Esophagus muscularis mucosa (tissue), 4 donors: Measurements from ENCODE around the gene ENG. TPM values are rescaled to one million over a fixed set of nuclear protein-coding genes. Genes with fewer than 3 reads are reported as not detected.

ENCODE experiments used
- DNase-seq: peaks from one replicate; pipeline ENCODE4 v3.0.0-alpha.2; 2017; ENCODE audit errors: extremely low spot score
- H3K27ac ChIP-seq, 4 donors: fragments of 200-600 bp; sonication (generic); replicated peaks in 1 of 4; 1 replicate in 3 of 4; 2 replicates in 1 of 4; pipeline ENCODE4 v1.5.1; 2016 to 2019; ENCODE audit warnings: mild to moderate bottlenecking in 1 of 4
- H3K27me3 ChIP-seq, 4 donors: fragments of 200-600 bp; sonication (generic); one replicate each; pipeline versions ENCODE4 v1.5.1 to v1.6.0; 2016 to 2019
- H3K36me3 ChIP-seq, 4 donors: fragments of 200-600 bp; sonication (generic); one replicate each; pipeline ENCODE4 v1.5.1; 2016 to 2019
- H3K4me1 ChIP-seq, 4 donors: fragments of 200-600 bp; sonication (generic); one replicate each; pipeline ENCODE4 v1.5.1; 2016 to 2019
- H3K4me3 ChIP-seq, 4 donors: fragments of 200-600 bp; sonication (generic); 1 replicate in 2 of 4; 2 replicates in 2 of 4; pipeline ENCODE4 v1.5.1; 2016 to 2019; ENCODE audit warnings: mild to moderate bottlenecking in 4 of 4, moderate library complexity in 1 of 4
- H3K9me3 ChIP-seq, 4 donors: fragments of 200-600 bp; sonication (generic); 1 replicate in 3 of 4; 2 replicates in 1 of 4; pipeline ENCODE4 v1.5.1; 2016 to 2019
- CTCF ChIP-seq, 3 experiments: fragments of 200-600 bp in 2 of 3; fragments of 450-650 bp in 1 of 3; sonication (generic) in 2 of 3; IDR thresholded peaks; one replicate each; pipeline ENCODE4 v1.5.1; 2017 to 2019; ENCODE audit warnings: antibody characterized with exemption in 3 of 3, mild to moderate bottlenecking in 2 of 3, moderate library complexity in 1 of 3
- EP300 ChIP-seq: sonication (generic); formaldehyde crosslinking; IDR thresholded peaks from one replicate; pipeline ENCODE4 v1.6.1; 2017; ENCODE audit warnings: antibody characterized with exemption
- POLR2A ChIP-seq: fragments of 450-650 bp; IDR thresholded peaks from one replicate; pipeline ENCODE4 v1.6.1; 2017; ENCODE audit warnings: antibody characterized with exemption, moderate library complexity, mild to moderate bottlenecking, low read depth
- POLR2AphosphoS5 ChIP-seq, 2 donors: sonication (generic); formaldehyde crosslinking; IDR thresholded peaks; one replicate each; pipeline ENCODE4 v1.6.1; 2017; ENCODE audit warnings: antibody characterized with exemption in 2 of 2
- WGBS: methylation state at CpG from one replicate; pipeline ENCODE4 v1.1.5; 2018; 5-methylcytosine and 5-hydroxymethylcytosine counted together
- intact Hi-C: fragments of 100-400 bp; cut with DNase I; formaldehyde crosslinking; loops from one replicate; pipeline ENCODE4 v1.15.1; 2023
- total RNA-seq, 4 donors: library from RNA; depleted of rRNA; stranded (reverse); fragments of >200 nt; gene quantifications; one replicate each; pipeline versions ENCODE4 v1.1.0 to v1.2.1, GENCODE V29; 2016

Gene ENG
- 10 to 100 TPM; 36.5 to 91.2 (median 78.3) TPM for total RNA-seq

DNA sequence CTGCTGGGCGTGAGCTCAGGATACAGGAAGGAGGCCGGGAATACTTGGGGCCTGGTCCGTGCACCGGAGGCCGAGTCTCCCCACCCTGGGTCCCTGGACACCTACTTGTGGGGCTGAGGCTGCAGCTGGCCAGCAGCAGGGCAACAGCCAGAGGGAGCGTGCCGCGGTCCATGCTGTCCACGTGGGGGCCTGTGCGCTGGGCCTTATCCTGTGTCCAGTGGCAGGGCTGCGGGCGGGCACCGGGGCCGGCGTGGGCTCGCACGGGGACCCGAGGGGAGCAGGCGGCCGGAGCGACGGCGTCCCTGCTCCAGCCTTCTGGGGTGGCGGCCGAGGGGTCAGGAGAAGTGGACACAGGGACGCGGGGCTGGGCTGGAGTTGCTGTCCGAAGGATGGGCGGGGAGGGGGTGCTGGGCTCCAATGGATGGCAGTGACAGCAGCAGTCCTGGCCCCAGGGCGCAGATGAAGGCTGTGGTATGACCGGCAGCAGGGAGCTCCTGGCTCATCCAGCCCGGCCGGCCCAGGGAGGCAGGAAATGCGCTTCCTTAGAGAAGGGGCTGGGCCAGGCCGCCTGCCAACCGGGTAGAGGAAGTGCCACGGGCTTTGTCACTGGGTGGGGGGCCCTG is at the start of gene ENG:
Gene ENG, minus strand, starts transcription at position 475 of the 623 bp plus-strand sequence. Its CDS starts 303 bp downstream, at position 172.
- Histone ChIP-seq H3K4me3 (peak within 1 kb of the TSS; percentile 58 to 75 (median 67)), H3K36me3 (peaks cover 0 to 43% (median 0%) of the 10 kb centered on the region in 4 donors), H3K9me3 (peaks cover 0 to 5% (median 3%) of the 10 kb centered on the region in 4 donors), H3K27ac (peak within 1 kb of the TSS; percentile 68 to 86 (median 83)), H3K27me3 (peaks cover 0 to 8% (median 0%) of the 10 kb centered on the region in 4 donors), H3K4me1 (peaks cover 46 to 65% (median 64%) of the 10 kb centered on the region in 4 donors)
- WGBS: 36% methylated on average over 8 of the region's 37 CpGs
- intact Hi-C loops: no loop called here
- no peak for TF ChIP-seq POLR2A
- peak; percentile 44 to 66 for TF ChIP-seq POLR2AphosphoS5 (IDR thresholded peaks at IDR 0.05)
- peak in 1 of 3 experiments; percentile 9 for TF ChIP-seq CTCF (IDR thresholded peaks at IDR 0.05)
- no peak for TF ChIP-seq EP300
- no peak for DNase-seq

- Histone ChIP-seq H3K9me3 (no peaks in the 10 kb centered on the region), H3K4me3 (peak overlapping the region in 1 of 4 donors; percentile 9), H3K27ac (peak overlapping the region; percentile 60 to 71 (median 68)), H3K36me3 (peaks cover 0 to 13% (median 11%) of the 10 kb centered on the region in 4 donors), H3K27me3 (no peaks in the 10 kb centered on the region), H3K4me1 (peaks cover 42 to 66% (median 54%) of the 10 kb centered on the region in 4 donors)
- no peak for DNase-seq
- intact Hi-C loops: no loop called here
- 42% methylated on average over 15 of the region's 17 CpGs for WGBS
- TF ChIP-seq CTCF (IDR thresholded peaks at IDR 0.05) (no peak), POLR2A (no peak), POLR2AphosphoS5 (IDR thresholded peaks at IDR 0.05) (peak; percentile 57 to 64)
These were observed 49.4 kb upstream of the ENG start for GRCh38 chr9:127903557-127904475.

GRCh38 chr9:127899128-127899943 is 44.9 kb upstream of the ENG start, which contains the start of gene ST6GALNAC6:
ST6GALNAC6 (minus strand) TSS chr9:127899603; CDS start chr9:127897981, 1,622 bp downstream.
- no peaks in the 10 kb centered on the region for H3K9me3 ChIP-seq
- 1% methylated on average over 14 of the region's 89 CpGs for WGBS
- peak within 1 kb of the TSS; percentile 94 to 99 (median 96) for H3K27ac ChIP-seq
- no peaks in the 10 kb centered on the region for H3K27me3 ChIP-seq
- no peak for DNase-seq
- peak within 1 kb of the TSS; percentile 97 to 99 (median 98) for H3K4me3 ChIP-seq
- peaks cover 40 to 65% (median 61%) of the 10 kb centered on the region in 4 donors for H3K4me1 ChIP-seq
- peaks cover 18 to 24% (median 22%) of the 10 kb centered on the region in 4 donors for H3K36me3 ChIP-seq
- TF ChIP-seq POLR2A (no peak), EP300 (no peak), POLR2AphosphoS5 (IDR thresholded peaks at IDR 0.05) (peak; percentile 20 to 61), CTCF (IDR thresholded peaks at IDR 0.05) (peak in 1 of 3 experiments; percentile 19)
- intact Hi-C loops: no loop called here

DNA sequence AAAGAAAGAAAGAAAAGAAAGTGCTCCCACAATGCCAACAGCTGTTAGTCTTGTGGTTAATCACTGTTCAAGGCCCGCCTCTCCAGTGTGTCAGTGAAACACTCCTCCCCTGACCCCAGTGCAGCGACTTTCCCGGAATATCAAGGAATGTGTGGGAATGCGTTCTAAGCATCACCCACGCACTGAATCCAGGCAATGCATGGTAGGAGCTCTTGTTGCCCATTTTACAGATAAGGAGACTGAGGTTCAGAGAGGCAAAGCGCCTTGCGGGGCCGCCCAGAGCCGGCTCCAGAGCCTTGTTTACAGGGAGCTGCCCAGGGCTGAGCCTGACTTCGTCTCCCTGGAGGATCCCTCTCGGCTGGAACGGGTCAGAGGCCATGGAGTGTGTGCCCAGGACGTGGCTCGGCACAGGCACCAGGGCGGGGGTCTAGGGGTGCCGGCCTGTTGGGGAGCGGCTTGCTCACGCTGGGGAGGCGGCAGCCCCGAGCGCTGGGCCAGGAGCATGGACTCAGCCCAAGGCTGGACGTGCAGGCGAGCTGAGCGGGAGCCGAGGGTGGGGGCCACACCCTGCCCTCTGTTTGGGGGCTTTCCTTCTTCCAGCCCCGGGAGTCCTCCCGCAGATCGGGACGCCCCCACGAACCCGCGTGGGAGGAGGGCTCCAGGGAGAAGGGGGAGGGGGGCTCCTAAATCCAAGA is 44.1 kb upstream of the ENG start:
- Histone ChIP-seq H3K4me1 (peaks cover 33 to 57% (median 54%) of the 10 kb centered on the region in 4 donors), H3K4me3 (peak overlapping the region; percentile 97 to 99 (median 98)), H3K9me3 (peaks cover 0 to 2% (median 0%) of the 10 kb centered on the region in 4 donors), H3K27me3 (no peaks in the 10 kb centered on the region), H3K36me3 (peaks cover 26 to 32% (median 30%) of the 10 kb centered on the region in 4 donors), H3K27ac (peak overlapping the region; percentile 94 to 99 (median 96))
- 25% methylated on average over 5 of the region's 32 CpGs for WGBS
- intact Hi-C loops: no loop called here
- TF ChIP-seq EP300 (no peak), POLR2AphosphoS5 (IDR thresholded peaks at IDR 0.05) (peak in 1 of 2 donors; percentile 69), CTCF (IDR thresholded peaks at IDR 0.05) (no peak), POLR2A (no peak)
- no peak for DNase-seq
